ENCODE data around the gene SFXN3.

Gene SFXN3

GRCh38 chr10:101007099-101007711 is 23.8 kb upstream of the SFXN3 start:
- Histone ChIP-seq H3K4me3 (ENCODE audit: low read length in 2 of 2) (no peak overlapping the region), H2BK120ac (ENCODE audit: low read depth, low read length) (no peak overlapping the region), H2BK5ac (ENCODE audit: low read length) (peak overlapping the region; percentile 53), H2AK5ac (ENCODE audit: low read depth, low read length) (peak overlapping the region; percentile 75), H4K8ac (ENCODE audit: low read depth, low read length) (peak overlapping the region; percentile 65), H2AFZ (ENCODE audit: low read length) (no peak overlapping the region), H2BK12ac (ENCODE audit: low read length) (no peak overlapping the region), H3K4me2 (ENCODE audit: insufficient read depth, low read length, poor library complexity, severe bottlenecking) (no peak overlapping the region), H4K91ac (ENCODE audit: low read depth, low read length, poor library complexity) (no peak overlapping the region), H3K23ac (ENCODE audit: low read depth, low read length, poor library complexity) (peak overlapping the region; percentile 89), H3K36me3 (replicated peaks in 1 of 2; ENCODE audit: control insufficient read depth in 2 of 2, insufficient read depth in 2 of 2, low read length in 2 of 2) (peaks cover 41 to 53% of the 10 kb centered on the region in 2 donors), H3K79me1 (ENCODE audit: low read depth, low read length) (peaks cover 17% of the 10 kb centered on the region), H3K14ac (ENCODE audit: low read length) (no peak overlapping the region), H3K27me3 (ENCODE audit: control insufficient read depth in 3 of 3, insufficient read depth in 3 of 3, low read depth in 1 of 3, low read length in 3 of 3) (no peaks in the 10 kb centered on the region), H3K9ac (ENCODE audit: low read depth, low read length, poor library complexity) (no peak overlapping the region), H3K27ac (replicated peaks; ENCODE audit: low read length) (no peak overlapping the region), H3K9me3 (replicated peaks in 1 of 2; ENCODE audit: control insufficient read depth in 2 of 2, insufficient read depth in 1 of 2, low read depth in 1 of 2, low read length in 2 of 2) (no peaks in the 10 kb centered on the region), H2BK15ac (ENCODE audit: low read length) (no peak overlapping the region), H3K4me1 (ENCODE audit: control insufficient read depth in 2 of 2, insufficient read depth in 1 of 2, low read depth in 1 of 2, low read length in 2 of 2) (peaks cover 3 to 16% of the 10 kb centered on the region in 2 donors), H3K18ac (ENCODE audit: low read length) (peak overlapping the region; percentile 28), H3K4ac (ENCODE audit: low read length) (no peak overlapping the region)
- DNase-seq (ENCODE audit: low spot score) = no peak
- no CpG with 5 or more reads among the region's 11 CpGs for WGBS, 2 donors (ENCODE audit: extremely low coverage in 2 of 2, insufficient read length in 2 of 2, insufficient replicate concordance in 1 of 2)

GRCh38 chr10:101007915-101008822 is 22.9 kb upstream of the SFXN3 start:
- H3K36me3 ChIP-seq (replicated peaks in 1 of 2; ENCODE audit: control insufficient read depth in 2 of 2, insufficient read depth in 2 of 2, low read length in 2 of 2) = peaks cover 33 to 43% of the 10 kb centered on the region in 2 donors
- DNase-seq (ENCODE audit: low spot score) = no peak
- WGBS, 2 donors (ENCODE audit: extremely low coverage in 2 of 2, insufficient read length in 2 of 2, insufficient replicate concordance in 1 of 2) = no CpG with 5 or more reads among the region's 13 CpGs

GRCh38 chr10:101008823-101009423 is 22.1 kb upstream of the SFXN3 start:
- H4K91ac ChIP-seq (ENCODE audit: low read depth, low read length, poor library complexity) = no peak overlapping the region
- H3K4ac ChIP-seq (ENCODE audit: low read length) = no peak overlapping the region
- H2BK120ac ChIP-seq (ENCODE audit: low read depth, low read length) = no peak overlapping the region
- H3K36me3 ChIP-seq (replicated peaks in 1 of 2; ENCODE audit: control insufficient read depth in 2 of 2, insufficient read depth in 2 of 2, low read length in 2 of 2) = peaks cover 26 to 36% of the 10 kb centered on the region in 2 donors
- peak overlapping the region; percentile 59 for H2AK5ac ChIP-seq (ENCODE audit: low read depth, low read length)
- no peak overlapping the region for H3K27ac ChIP-seq (replicated peaks; ENCODE audit: low read length)
- no peak overlapping the region for H2BK12ac ChIP-seq (ENCODE audit: low read length)
- H4K8ac ChIP-seq (ENCODE audit: low read depth, low read length) = peak overlapping the region; percentile 20
- H3K9ac ChIP-seq (ENCODE audit: low read depth, low read length, poor library complexity) = no peak overlapping the region
- H3K4me1 ChIP-seq (ENCODE audit: control insufficient read depth in 2 of 2, insufficient read depth in 1 of 2, low read depth in 1 of 2, low read length in 2 of 2) = peaks cover 5 to 19% of the 10 kb centered on the region in 2 donors
- DNase-seq (ENCODE audit: low spot score) = no peak
- H3K9me3 ChIP-seq (replicated peaks in 1 of 2; ENCODE audit: control insufficient read depth in 2 of 2, insufficient read depth in 1 of 2, low read depth in 1 of 2, low read length in 2 of 2) = no peaks in the 10 kb centered on the region
- peak overlapping the region; percentile 4 for H3K14ac ChIP-seq (ENCODE audit: low read length)
- H3K4me2 ChIP-seq (ENCODE audit: insufficient read depth, low read length, poor library complexity, severe bottlenecking) = no peak overlapping the region
- H2BK5ac ChIP-seq (ENCODE audit: low read length) = peak overlapping the region; percentile 29
- H2BK15ac ChIP-seq (ENCODE audit: low read length) = peak overlapping the region; percentile 69
- H3K79me1 ChIP-seq (ENCODE audit: low read depth, low read length) = peaks cover 6% of the 10 kb centered on the region
- WGBS, 2 donors (ENCODE audit: extremely low coverage in 2 of 2, insufficient read length in 2 of 2, insufficient replicate concordance in 1 of 2) = no CpG with 5 or more reads among the region's 6 CpGs
- no peaks in the 10 kb centered on the region for H3K27me3 ChIP-seq (ENCODE audit: control insufficient read depth in 3 of 3, insufficient read depth in 3 of 3, low read depth in 1 of 3, low read length in 3 of 3)
- H2AFZ ChIP-seq (ENCODE audit: low read length) = no peak overlapping the region
- peak overlapping the region in 1 of 2 donors; percentile 20 for H3K4me3 ChIP-seq (ENCODE audit: low read length in 2 of 2)
- H3K18ac ChIP-seq (ENCODE audit: low read length) = peak overlapping the region; percentile 90
- peak overlapping the region; percentile 8 for H3K23ac ChIP-seq (ENCODE audit: low read depth, low read length, poor library complexity)

More at GRCh38 chr10:101007915-101008822, 22.9 kb upstream of the SFXN3 start:
- no peak overlapping the region for H3K9ac ChIP-seq (ENCODE audit: low read depth, low read length, poor library complexity)
- H4K8ac ChIP-seq (ENCODE audit: low read depth, low read length) = peak overlapping the region; percentile 20
- peak overlapping the region; percentile 29 for H2BK5ac ChIP-seq (ENCODE audit: low read length)
- H3K18ac ChIP-seq (ENCODE audit: low read length) = peak overlapping the region; percentile 90
- H3K9me3 ChIP-seq (replicated peaks in 1 of 2; ENCODE audit: control insufficient read depth in 2 of 2, insufficient read depth in 1 of 2, low read depth in 1 of 2, low read length in 2 of 2) = no peaks in the 10 kb centered on the region
- no peak overlapping the region for H3K4ac ChIP-seq (ENCODE audit: low read length)
- H2BK15ac ChIP-seq (ENCODE audit: low read length) = peak overlapping the region; percentile 69
- peak overlapping the region; percentile 28 for H2AK5ac ChIP-seq (ENCODE audit: low read depth, low read length)
- H3K4me1 ChIP-seq (ENCODE audit: control insufficient read depth in 2 of 2, insufficient read depth in 1 of 2, low read depth in 1 of 2, low read length in 2 of 2) = peaks cover 5 to 16% of the 10 kb centered on the region in 2 donors
- H3K4me2 ChIP-seq (ENCODE audit: insufficient read depth, low read length, poor library complexity, severe bottlenecking) = no peak overlapping the region
- H3K79me1 ChIP-seq (ENCODE audit: low read depth, low read length) = peaks cover 13% of the 10 kb centered on the region
- no peak overlapping the region for H2AFZ ChIP-seq (ENCODE audit: low read length)
- H3K14ac ChIP-seq (ENCODE audit: low read length) = no peak overlapping the region
- H3K27me3 ChIP-seq (ENCODE audit: control insufficient read depth in 3 of 3, insufficient read depth in 3 of 3, low read depth in 1 of 3, low read length in 3 of 3) = no peaks in the 10 kb centered on the region
- no peak overlapping the region for H2BK12ac ChIP-seq (ENCODE audit: low read length)
- no peak overlapping the region for H4K91ac ChIP-seq (ENCODE audit: low read depth, low read length, poor library complexity)
- no peak overlapping the region for H3K27ac ChIP-seq (replicated peaks; ENCODE audit: low read length)
- peak overlapping the region in 1 of 2 donors; percentile 20 for H3K4me3 ChIP-seq (ENCODE audit: low read length in 2 of 2)
- no peak overlapping the region for H2BK120ac ChIP-seq (ENCODE audit: low read depth, low read length)
- H3K23ac ChIP-seq (ENCODE audit: low read depth, low read length, poor library complexity) = peak overlapping the region; percentile 8

All from neuronal stem cell (in vitro differentiated cells).